ENCODE results near the gene CAD.

DNA sequence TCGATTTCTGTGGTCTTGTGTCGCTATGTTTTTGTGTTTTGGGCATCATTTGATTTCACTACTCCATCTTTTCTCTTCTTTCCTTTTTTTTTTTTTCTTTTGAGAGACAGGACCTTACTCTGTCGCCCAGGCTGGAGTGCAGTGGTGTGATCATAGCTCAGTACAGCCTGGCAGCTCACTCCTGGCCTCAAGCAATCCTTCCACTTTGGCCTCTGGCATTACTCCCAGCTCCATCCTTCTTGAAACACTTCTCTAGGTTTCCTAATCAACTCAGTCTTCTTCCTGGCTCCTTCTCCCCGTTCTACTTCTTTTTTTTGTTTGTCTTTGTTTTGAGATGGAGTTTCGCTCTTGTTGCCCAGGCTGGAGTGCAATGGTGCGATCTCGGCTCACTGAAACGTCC lies 41.8 kb upstream of the CAD start:
- TF ChIP-seq CTCF (IDR thresholded peaks at IDR 0.05 in 8 of 11, conservative IDR thresholded peaks at IDR 0.05 in 3 of 11) = no peak
- no peak for TF ChIP-seq POLR2AphosphoS5 (IDR thresholded peaks at IDR 0.05)

Data from spleen (tissue), 7 donors.